Panc1 (cell line): ENCODE results near the gene FAM163B. TPM values are rescaled to one million over a fixed set of nuclear protein-coding genes. Genes with fewer than 3 reads are reported as not detected.

Experiments used
- ATAC-seq: fragments of 200-7000 bp; cut with Tn5 transposase; 2 replicates; pipeline ENCODE4 v1.9.1; 2020; ENCODE audit warnings: mild to moderate bottlenecking, moderate library complexity
- BruUV-seq: library from RNA; stranded (reverse); fragments of 400-500 nt; replicated peaks from 2 replicates; lab custom pipeline; 2021; lab: Mats Ljungman, UMichigan
- CTCF ChIA-PET: fragments of 300-600 bp; sonication (Branson Sonifier 250); formaldehyde crosslinking; loops from one replicate; lab custom pipeline; 2022; ENCODE audit warnings: antibody characterized with exemption; lab: Charles Lee
- POLR2A ChIA-PET: fragments of 300-600 bp; sonication (Branson Sonifier 250); formaldehyde crosslinking; loops from one replicate; lab custom pipeline; 2022; ENCODE audit warnings: antibody characterized with exemption; lab: Charles Lee
- DNase-seq: peaks from one replicate; pipeline ENCODE4 v3.0.0-alpha.2; 2010; ENCODE audit warnings: low read depth, low spot score
- H3K27ac ChIP-seq: 2 replicates; pipeline ENCODE4 v1.5.1; 2011; ENCODE audit warnings: mild to moderate bottlenecking, low read length, inconsistent platforms
- H3K27me3 ChIP-seq: fragments of 200-500 bp; sonication (Bioruptor generic); 2 replicates; pipeline ENCODE4 v1.6.0; 2014; ENCODE audit warnings: low read length, inconsistent platforms; ENCODE audit not compliant: control insufficient read depth, insufficient read depth
- H3K36me3 ChIP-seq: fragments of 200-500 bp; sonication (Bioruptor generic); 2 replicates; pipeline ENCODE4 v1.5.1; 2014; ENCODE audit warnings: inconsistent platforms, mild to moderate bottlenecking, low read length, moderate library complexity; ENCODE audit not compliant: control insufficient read depth, insufficient read depth
- H3K4me1 ChIP-seq: 2 replicates; pipeline ENCODE4 v1.5.1; 2011; ENCODE audit warnings: inconsistent platforms, mild to moderate bottlenecking, low read length, moderate library complexity; ENCODE audit not compliant: control insufficient read depth, insufficient read depth
- H3K4me3 ChIP-seq, 2 experiments: 2 replicates each; pipeline ENCODE4 v1.5.1; 2011 to 2012; ENCODE audit warnings: low read depth in 2 of 2, low read length in 2 of 2, mild to moderate bottlenecking in 2 of 2, inconsistent platforms in 1 of 2, moderate library complexity in 1 of 2
- H3K9me3 ChIP-seq: fragments of 200-500 bp; sonication (Bioruptor generic); 2 replicates; pipeline ENCODE4 v1.5.1; 2014; ENCODE audit warnings: low read depth, mild to moderate bottlenecking, inconsistent platforms, low read length, moderate library complexity; ENCODE audit not compliant: control insufficient read depth, insufficient read depth
- POLR2AphosphoS5 ChIP-seq: IDR thresholded peaks from 2 replicates; pipeline ENCODE4 v1.6.1; 2012; ENCODE audit warnings: mild to moderate bottlenecking, low read depth, low read length, moderate library complexity
- SIN3A ChIP-seq: IDR thresholded peaks from 2 replicates; pipeline ENCODE4 v1.6.1; 2012; ENCODE audit warnings: low read depth, mild to moderate bottlenecking, low read length, moderate library complexity, borderline replicate concordance; ENCODE audit not compliant: insufficient read depth
- TCF7L2 ChIP-seq: IDR thresholded peaks from 2 replicates; pipeline ENCODE4 v1.6.1; 2011; ENCODE audit warnings: mild to moderate bottlenecking, low read depth, low read length, inconsistent platforms
- in situ Hi-C: cut with HindIII; loops from 2 replicates; pipeline ENCODE4 v1.10.0; 2016; ENCODE audit warnings: low sequenced_read_pairs, low pct_unique_long_range_greater_than_20kb
- intact Hi-C: fragments of 100-400 bp; cut with micrococcal nuclease; formaldehyde crosslinking; loops from one replicate; pipeline ENCODE4 v1.10.0; 2022; ENCODE audit not compliant: unreplicated experiment
- total RNA-seq: library from RNA; stranded (reverse); gene quantifications from one replicate; pipeline ENCODE4 v1.2.1, GENCODE V29; 2021; ENCODE audit not compliant: unreplicated experiment
- TF ChIP-seq, protein P1 (sequence below): fragments of 450-650 bp; IDR thresholded peaks from 2 replicates; pipeline ENCODE4 v1.5.1; 2017; ENCODE audit warnings: mild to moderate bottlenecking
- TF ChIP-seq, protein P2 (sequence below), 2 experiments: IDR thresholded peaks; 2 replicates each; pipeline ENCODE4 v1.6.1; 2011 to 2012; ENCODE audit warnings: low read depth in 2 of 2, control low read depth in 1 of 2, low read length in 1 of 2, mild to moderate bottlenecking in 1 of 2, moderate library complexity in 1 of 2; ENCODE audit not compliant: insufficient read depth in 1 of 2

FAM163B gene
- total RNA-seq, 1 experiment from 2014 or later, result not detected

DNA sequence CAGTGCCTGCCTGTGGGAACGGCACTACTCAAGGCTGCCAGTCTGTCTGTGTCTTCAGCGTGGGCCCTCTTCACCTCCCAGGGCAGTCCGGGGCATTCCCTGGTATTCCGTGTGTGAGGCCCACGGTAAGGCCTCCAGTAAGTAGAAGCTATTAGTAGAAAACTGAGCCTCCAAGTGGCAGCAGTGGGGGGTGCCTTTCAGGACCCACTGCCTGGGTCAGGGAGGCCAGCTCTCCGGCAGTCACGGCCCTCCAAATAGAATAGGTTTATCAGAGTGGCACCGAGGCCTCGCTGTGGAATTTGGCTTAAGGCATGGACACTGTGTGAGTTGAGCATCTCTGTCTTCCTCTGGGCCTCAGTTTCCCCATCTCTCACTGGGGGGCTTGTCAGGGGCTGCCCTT is 51.6 kb downstream of the FAM163B start:
- DNase-seq (no peak), ATAC-seq (no peak)
- Histone ChIP-seq H3K9me3 (no peaks in the 10 kb centered on the region), H3K27ac (no peak overlapping the region), H3K36me3 (no peaks in the 10 kb centered on the region), H3K4me3 (no peak overlapping the region), H3K27me3 (no peaks in the 10 kb centered on the region), H3K4me1 (peaks cover 7% of the 10 kb centered on the region)
- CTCF ChIA-PET, result no interaction called here
- POLR2A ChIA-PET, result no interaction called here
- TF ChIP-seq POLR2AphosphoS5 (no peak), TCF7L2 (no peak)
- in situ Hi-C loops, result no loop called here
- intact Hi-C loops, result no loop called here
- no TSS peak for BruUV-seq

- BruUV-seq, result no TSS peak
- no peak for DNase-seq
- TF ChIP-seq, protein P1, sequence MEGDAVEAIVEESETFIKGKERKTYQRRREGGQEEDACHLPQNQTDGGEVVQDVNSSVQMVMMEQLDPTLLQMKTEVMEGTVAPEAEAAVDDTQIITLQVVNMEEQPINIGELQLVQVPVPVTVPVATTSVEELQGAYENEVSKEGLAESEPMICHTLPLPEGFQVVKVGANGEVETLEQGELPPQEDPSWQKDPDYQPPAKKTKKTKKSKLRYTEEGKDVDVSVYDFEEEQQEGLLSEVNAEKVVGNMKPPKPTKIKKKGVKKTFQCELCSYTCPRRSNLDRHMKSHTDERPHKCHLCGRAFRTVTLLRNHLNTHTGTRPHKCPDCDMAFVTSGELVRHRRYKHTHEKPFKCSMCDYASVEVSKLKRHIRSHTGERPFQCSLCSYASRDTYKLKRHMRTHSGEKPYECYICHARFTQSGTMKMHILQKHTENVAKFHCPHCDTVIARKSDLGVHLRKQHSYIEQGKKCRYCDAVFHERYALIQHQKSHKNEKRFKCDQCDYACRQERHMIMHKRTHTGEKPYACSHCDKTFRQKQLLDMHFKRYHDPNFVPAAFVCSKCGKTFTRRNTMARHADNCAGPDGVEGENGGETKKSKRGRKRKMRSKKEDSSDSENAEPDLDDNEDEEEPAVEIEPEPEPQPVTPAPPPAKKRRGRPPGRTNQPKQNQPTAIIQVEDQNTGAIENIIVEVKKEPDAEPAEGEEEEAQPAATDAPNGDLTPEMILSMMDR, result no peak
- TF ChIP-seq POLR2AphosphoS5 (no peak), SIN3A (no peak), TCF7L2 (no peak)
- TF ChIP-seq, protein P2, sequence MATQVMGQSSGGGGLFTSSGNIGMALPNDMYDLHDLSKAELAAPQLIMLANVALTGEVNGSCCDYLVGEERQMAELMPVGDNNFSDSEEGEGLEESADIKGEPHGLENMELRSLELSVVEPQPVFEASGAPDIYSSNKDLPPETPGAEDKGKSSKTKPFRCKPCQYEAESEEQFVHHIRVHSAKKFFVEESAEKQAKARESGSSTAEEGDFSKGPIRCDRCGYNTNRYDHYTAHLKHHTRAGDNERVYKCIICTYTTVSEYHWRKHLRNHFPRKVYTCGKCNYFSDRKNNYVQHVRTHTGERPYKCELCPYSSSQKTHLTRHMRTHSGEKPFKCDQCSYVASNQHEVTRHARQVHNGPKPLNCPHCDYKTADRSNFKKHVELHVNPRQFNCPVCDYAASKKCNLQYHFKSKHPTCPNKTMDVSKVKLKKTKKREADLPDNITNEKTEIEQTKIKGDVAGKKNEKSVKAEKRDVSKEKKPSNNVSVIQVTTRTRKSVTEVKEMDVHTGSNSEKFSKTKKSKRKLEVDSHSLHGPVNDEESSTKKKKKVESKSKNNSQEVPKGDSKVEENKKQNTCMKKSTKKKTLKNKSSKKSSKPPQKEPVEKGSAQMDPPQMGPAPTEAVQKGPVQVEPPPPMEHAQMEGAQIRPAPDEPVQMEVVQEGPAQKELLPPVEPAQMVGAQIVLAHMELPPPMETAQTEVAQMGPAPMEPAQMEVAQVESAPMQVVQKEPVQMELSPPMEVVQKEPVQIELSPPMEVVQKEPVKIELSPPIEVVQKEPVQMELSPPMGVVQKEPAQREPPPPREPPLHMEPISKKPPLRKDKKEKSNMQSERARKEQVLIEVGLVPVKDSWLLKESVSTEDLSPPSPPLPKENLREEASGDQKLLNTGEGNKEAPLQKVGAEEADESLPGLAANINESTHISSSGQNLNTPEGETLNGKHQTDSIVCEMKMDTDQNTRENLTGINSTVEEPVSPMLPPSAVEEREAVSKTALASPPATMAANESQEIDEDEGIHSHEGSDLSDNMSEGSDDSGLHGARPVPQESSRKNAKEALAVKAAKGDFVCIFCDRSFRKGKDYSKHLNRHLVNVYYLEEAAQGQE (IDR thresholded peaks at IDR 0.05; ENCODE audit: insufficient read depth in 1 of 2, low read depth in 2 of 2, low read length in 1 of 2), result no peak
- H3K36me3 ChIP-seq, result no peaks in the 10 kb centered on the region
- intact Hi-C loops, result no loop called here
- H3K4me1 ChIP-seq, result peaks cover 7% of the 10 kb centered on the region
- H3K9me3 ChIP-seq, result no peaks in the 10 kb centered on the region
- ChIA-PET CTCF (no interaction called here), POLR2A (no interaction called here)
- no peak overlapping the region for H3K4me3 ChIP-seq
- H3K27ac ChIP-seq, result no peak overlapping the region
- ATAC-seq, result no peak
- no peaks in the 10 kb centered on the region for H3K27me3 ChIP-seq
- in situ Hi-C loops, result no loop called here
Observed at GRCh38 chr9:133556354-133556753, 52.8 kb downstream of the FAM163B start.

DNA sequence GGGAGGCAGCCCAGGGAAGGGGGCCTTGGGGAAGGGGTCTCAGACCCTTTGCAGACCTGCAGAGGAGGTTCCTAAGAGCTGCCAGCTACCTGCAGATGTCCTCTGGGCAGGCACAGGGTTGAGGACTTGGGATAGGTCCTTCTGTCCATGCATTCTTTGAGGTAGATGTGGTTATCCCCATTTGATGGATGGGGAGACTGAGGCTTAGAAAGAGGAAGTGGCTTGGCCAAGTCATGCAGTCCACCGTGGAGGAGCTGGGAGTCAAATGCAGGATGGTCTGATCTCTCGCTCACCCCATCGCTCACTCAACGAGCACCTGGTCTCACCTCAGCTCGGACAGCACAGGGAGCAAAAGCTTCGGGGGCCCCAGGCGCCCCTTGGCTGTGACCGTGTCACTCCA is 54.5 kb downstream of the FAM163B start:
- ChIA-PET CTCF (no interaction called here), POLR2A (no interaction called here)
- Histone ChIP-seq H3K27ac (no peak overlapping the region), H3K4me3 (no peak overlapping the region), H3K27me3 (no peaks in the 10 kb centered on the region), H3K4me1 (peaks cover 7% of the 10 kb centered on the region), H3K9me3 (no peaks in the 10 kb centered on the region), H3K36me3 (no peaks in the 10 kb centered on the region)
- DNase-seq, result no peak
- no TSS peak for BruUV-seq
- intact Hi-C loops (no loop called here), in situ Hi-C loops (no loop called here)
- TF ChIP-seq TCF7L2 (no peak), POLR2AphosphoS5 (no peak)
- TF ChIP-seq, protein P2 (IDR thresholded peaks at IDR 0.05; ENCODE audit: insufficient read depth in 1 of 2, low read depth in 2 of 2, low read length in 1 of 2), result no peak
- no peak for ATAC-seq
